ES-I3 (cell line): ENCODE results near the gene SLC12A6.

Experiments
- H3K36me3 ChIP-seq: 2 replicates; pipeline ENCODE4 v1.6.1; 2013; ENCODE audit warnings: mild to moderate bottlenecking, low read length, control low read depth, moderate library complexity; ENCODE audit not compliant: insufficient read depth
- H3K4me1 ChIP-seq: 2 replicates; pipeline ENCODE4 v1.6.1; 2013; ENCODE audit warnings: mild to moderate bottlenecking, control low read depth, low read length; ENCODE audit not compliant: insufficient read depth
- H3K9ac ChIP-seq: 2 replicates; pipeline ENCODE4 v1.6.1; 2013; ENCODE audit warnings: low read depth, mild to moderate bottlenecking, low read length, moderate library complexity
- H3K9me3 ChIP-seq: 2 replicates; pipeline ENCODE4 v1.6.1; 2013; ENCODE audit warnings: mild to moderate bottlenecking, low read length, moderate library complexity; ENCODE audit not compliant: control insufficient read depth, insufficient read depth

The SLC12A6 gene

DNA sequence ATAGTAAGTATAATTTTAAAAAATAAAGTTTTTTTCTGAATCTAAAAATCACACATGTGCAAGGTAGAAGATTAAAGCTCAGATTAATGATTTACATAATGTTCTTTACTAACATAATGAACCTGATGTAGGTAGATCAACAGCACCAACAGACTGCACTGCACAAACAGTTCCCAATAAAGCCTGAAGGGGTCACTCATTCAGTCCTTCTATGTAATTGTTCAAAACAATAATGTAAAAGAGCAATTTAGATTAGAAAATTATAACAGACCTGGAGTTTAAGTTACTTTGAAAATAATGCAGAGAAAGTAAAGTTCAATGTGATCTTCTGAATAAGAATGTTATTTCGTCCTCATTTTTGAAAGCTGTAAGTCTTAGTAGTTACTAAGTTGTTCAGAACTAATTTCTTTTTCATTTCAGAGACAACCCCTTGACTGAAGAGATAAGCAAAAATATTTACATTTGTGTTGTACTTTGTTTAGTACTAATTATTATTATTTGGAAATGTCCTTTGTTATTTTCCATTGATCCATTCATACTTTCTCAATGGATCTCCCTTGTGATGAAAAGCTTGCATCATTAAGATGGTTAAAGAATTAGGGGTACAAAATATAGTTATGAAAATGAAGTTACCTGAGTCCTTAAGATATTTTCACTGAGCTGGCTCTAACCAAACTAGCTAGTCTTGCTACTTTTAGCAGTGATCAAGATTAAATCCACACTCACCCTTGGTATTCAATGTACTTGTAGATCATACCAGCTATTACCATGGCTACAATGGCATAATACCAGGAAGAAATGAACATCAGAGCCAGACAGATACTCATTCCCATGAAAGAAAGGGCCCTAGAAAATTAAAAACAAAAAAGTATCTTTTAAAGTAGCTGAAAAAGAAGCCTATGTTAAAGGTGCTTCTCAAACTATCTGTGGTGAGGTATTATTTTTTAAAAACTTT lies 95.9 kb downstream of the SLC12A6 start:
- 0 out of 2 replicates have a peak, but pooled peaks cover 3% of the 10 kb centered on the region for H3K36me3 ChIP-seq
- H3K9ac ChIP-seq: no peak overlapping the region
- H3K4me1 ChIP-seq: peaks cover 20% of the 10 kb centered on the region
- no peaks in the 10 kb centered on the region for H3K9me3 ChIP-seq

DNA sequence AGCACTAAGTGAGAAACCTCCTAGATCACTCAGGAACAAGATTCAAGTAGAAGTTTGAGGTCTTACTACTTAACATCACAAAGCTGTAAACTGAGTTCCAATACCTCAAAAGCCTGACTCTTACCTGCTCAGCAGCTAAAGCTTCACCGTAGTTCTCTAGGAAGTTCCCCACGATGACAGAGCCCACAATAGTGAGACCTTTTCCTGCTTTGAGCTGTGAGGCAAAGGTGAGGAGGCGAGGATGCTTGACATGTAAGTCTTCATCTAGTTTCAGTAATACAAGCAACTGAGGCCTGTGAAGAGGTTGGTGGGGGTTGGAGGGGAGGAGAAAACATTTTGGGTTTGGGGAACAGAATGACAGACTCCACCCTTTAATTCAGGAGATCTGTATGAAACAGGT lies 97.0 kb downstream of the SLC12A6 start:
- peaks cover 20% of the 10 kb centered on the region for H3K4me1 ChIP-seq
- 0 out of 2 replicates have a peak, but pooled peaks cover 5% of the 10 kb centered on the region for H3K36me3 ChIP-seq
- H3K9ac ChIP-seq: no peak overlapping the region
- no peaks in the 10 kb centered on the region for H3K9me3 ChIP-seq

DNA sequence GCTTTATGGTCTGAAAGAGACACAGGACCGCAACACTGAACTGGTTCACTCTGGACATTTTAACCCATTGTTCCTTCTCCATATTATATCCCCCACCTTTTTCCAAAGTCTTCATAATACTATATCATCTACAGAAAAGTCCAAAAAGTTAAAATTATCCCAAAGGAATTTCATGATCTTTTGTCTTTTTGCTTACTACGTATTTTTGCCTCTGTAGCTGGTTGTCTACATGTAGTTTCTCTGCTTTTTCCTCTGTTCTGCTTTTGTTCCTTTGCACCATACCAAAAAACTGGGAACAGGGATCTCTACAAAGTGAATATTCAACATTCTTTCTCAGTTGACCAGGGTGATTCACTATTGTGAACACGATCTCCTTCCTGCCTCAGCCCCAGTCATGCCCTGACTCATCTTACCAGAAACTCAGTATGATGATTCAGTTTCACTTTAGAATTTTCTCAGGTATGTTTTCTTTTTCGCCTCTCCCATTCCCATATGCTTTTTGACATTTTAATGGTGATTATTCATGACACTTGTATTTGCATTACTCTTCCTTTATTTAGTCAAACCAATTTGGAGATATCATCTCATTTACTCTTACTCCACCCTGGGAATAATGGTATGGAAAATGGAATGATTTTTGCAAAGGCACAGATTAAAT lies 98.3 kb downstream of the SLC12A6 start:
- no peak overlapping the region for H3K9ac ChIP-seq
- H3K4me1 ChIP-seq: peaks cover 20% of the 10 kb centered on the region
- H3K9me3 ChIP-seq: no peaks in the 10 kb centered on the region
- 0 out of 2 replicates have a peak, but pooled peaks cover 5% of the 10 kb centered on the region for H3K36me3 ChIP-seq

DNA sequence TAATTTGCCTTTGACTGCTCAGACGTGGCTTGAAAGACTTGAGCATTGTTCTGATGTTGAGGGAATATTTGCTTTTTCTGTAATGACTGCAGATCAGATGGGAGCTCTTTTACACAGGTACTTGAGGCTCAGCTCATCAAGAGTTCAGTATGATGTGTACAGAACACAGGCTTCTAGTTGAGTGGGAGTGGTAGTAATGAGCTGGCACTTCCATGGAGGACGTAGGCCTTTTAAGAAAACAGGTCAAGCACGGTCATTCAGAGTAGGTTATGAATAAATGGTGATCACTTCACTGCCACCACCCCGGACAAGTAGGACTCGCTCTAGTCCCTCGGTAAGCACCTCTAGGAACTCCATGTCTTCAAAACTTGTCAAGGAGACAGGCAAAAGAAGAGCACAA lies 104.0 kb downstream of the SLC12A6 start:
- H3K36me3 ChIP-seq: peaks cover 13% of the 10 kb centered on the region
- H3K9ac ChIP-seq: no peak overlapping the region
- peaks cover 4% of the 10 kb centered on the region for H3K4me1 ChIP-seq
- H3K9me3 ChIP-seq: no peaks in the 10 kb centered on the region

DNA sequence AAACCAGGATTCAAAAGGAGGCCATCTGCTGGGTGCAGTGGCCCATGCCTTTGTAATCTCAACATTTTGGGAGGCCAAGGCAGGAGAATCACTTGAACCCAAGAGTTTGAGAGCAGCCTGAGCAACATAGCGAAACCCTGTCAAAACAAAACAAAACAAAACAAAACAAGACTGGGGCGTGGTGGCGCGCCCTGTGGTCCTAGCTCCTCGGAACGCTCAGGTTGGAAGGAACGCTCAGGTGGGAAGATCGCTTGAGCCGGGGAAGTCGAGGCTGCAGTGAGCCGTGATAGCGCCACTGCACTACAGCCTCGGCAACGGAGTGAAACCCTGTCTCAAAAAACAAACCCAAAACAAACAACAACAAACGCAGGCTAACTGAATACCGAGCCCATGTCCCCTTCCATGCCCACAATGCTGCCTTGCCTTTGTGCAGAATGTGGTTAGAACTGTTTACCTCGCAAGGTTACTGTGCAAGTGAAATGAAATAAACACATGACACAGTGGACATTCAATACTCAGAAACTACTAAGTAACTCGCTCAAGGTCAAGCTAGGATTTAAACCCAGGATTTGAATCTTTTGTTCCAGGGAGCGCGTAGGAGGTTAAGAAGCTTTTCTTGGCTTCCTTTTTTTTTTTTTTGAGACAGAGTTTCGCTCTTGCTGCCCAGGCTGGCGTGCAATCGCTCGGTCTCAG lies 113.5 kb downstream of the SLC12A6 start:
- Histone ChIP-seq H3K9ac (peak overlapping the region; percentile 65), H3K9me3 (no peaks in the 10 kb centered on the region), H3K36me3 (0 out of 2 replicates have a peak, but pooled peaks cover 5% of the 10 kb centered on the region), H3K4me1 (no peaks in the 10 kb centered on the region)

DNA sequence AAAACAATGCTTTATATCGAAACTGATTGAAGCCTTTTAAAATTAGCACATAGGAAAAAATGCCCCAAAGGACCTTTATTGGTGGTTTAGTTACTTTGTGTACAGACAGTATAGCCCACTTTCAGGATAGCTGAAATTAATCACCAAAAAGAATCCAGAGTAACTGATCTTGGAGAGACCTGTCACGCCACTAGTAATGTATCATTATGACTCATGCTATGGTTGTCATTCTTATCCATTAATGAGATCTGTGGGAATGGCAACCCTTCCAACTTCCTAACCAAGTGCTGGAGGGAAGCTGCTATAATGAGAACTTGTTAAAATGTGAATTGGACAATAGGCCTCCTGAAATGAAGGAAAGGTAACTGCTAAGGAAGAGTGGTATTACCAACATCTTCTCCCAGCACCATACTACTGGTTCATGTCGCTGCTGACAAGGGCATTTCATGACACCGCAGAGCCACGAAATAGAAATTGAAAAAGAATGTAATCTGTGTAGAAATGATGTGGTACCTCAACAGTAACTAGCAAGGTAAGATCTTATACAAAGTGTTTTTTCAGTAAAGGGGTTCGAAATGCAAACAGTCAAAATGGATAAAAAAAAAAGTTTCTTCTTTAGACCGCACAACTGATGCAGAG lies 119.9 kb downstream of the SLC12A6 start:
- no peak overlapping the region for H3K9ac ChIP-seq
- H3K4me1 ChIP-seq: peaks cover 21% of the 10 kb centered on the region
- no peaks in the 10 kb centered on the region for H3K9me3 ChIP-seq
- no peaks in the 10 kb centered on the region for H3K36me3 ChIP-seq

DNA sequence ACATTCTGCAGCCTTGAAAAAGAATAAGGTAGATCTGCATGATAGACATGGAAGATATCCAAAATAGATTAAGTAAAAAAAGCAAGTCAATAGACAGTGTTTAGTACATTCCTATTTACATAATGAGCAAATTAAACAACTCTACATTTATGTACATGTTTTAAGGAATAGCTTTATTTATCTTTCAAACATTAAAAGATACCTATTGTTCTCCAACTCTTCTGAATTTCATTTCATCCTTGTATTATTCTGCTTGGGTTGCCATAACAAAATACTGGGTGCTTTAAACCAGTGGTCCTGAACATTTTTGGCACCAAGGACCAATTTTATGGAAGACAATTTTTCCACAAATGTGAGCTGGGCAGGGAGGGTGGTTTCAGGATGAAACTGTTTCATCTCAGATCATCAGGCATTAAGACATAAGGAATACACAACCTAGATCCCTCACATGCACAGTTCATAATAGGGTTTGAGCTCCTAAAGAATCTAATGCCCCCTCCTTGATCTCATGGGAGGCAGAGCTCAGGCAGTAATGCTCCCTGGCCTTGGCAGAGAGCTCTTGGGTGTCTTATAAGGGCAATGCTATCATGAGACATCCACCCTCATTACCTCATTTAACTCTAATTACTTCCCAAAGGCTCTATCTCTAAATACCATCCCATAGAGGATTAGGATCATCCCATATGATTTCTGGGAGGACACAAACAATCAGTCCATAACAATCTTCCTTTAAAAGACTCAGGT lies 120.9 kb downstream of the SLC12A6 start:
- peaks cover 25% of the 10 kb centered on the region for H3K4me1 ChIP-seq
- no peak overlapping the region for H3K9ac ChIP-seq
- no peaks in the 10 kb centered on the region for H3K36me3 ChIP-seq
- no peaks in the 10 kb centered on the region for H3K9me3 ChIP-seq

DNA sequence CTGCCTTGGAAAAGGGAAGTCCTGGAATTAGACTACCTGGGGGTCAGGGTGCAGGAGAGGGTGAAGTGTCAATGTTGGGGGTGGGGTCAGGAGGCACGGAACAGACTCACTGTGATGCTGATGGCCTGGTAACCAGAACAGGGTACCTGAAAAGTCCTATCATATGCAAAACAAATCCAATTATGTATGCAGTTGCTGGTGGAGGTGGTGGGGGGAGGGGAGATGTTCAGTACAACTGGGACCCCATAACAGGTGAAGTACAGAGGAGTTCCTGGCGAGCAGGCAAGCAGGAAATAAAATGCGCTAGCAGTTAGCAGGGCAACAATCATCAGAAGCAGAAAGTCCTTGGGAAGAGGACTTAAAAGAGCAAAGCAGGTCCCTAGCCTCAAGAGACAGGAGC lies 123.4 kb downstream of the SLC12A6 start:
- H3K4me1 ChIP-seq: peaks cover 25% of the 10 kb centered on the region
- no peaks in the 10 kb centered on the region for H3K9me3 ChIP-seq
- H3K36me3 ChIP-seq: no peaks in the 10 kb centered on the region
- peak overlapping the region; percentile 2; the same call in 1 of the 2 replicates for H3K9ac ChIP-seq

DNA sequence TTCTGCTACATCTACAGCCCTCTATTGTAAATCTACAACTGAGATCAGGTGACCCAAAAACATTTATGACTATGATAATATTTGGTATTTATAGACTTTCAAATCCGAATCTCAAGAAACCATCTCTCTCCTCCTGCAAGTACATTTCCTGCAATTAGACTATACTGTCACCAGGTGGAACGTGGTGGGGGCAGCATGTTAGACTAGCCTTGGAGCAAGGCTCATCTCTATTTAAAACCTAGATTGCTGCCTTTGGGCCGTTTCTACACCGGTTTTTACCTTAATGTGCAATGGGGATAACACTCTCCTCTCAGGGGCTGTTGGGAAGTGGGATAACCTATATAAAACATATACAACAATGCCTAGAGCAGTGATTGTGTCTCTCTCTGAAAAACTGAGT lies 123.9 kb downstream of the SLC12A6 start:
- no peaks in the 10 kb centered on the region for H3K36me3 ChIP-seq
- H3K4me1 ChIP-seq: peaks cover 25% of the 10 kb centered on the region
- no peak overlapping the region for H3K9ac ChIP-seq
- no peaks in the 10 kb centered on the region for H3K9me3 ChIP-seq

DNA sequence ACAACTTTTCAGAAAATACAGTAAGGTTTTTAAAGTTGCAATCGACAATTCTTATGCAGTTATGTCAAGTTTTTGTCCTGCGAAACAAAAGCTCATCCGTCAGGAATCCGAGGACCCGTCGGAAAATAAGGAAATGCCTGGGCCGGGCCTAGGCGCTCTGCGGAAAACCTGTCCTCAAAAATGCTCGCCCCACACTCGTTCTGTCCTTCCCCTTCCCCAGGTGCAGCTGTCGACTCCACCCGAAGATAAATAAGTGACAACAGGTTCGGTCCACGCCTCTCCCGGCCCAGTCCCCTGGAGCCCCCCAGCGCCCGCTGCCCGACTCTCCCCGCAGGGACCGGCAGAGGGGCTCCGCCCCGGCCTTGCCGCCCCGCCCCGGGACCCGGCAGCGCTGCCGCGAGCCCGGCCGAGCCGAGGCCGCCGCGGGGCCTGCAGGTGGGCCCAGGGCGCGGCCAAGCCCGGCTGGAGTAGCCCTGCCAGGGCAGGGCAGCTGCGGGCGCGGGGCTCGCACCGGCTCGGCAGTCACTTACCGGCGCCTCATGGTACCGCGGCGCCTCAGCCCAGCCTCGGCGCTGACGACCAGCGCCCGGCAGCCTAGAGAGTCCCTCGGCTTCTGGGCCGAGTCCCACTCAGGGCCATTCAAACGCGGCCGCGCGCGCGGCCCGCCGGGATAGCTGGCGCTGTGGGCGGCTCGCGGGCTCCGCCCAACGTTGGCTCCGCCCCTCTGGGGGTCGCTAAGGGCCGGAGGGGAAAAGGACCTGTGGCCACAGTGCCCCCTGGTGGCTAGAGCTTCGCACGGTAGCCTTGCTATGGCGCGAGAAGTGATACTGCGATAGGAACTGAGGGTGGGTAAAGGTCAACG lies 127.9 kb downstream of the SLC12A6 start, which contains the start of gene KATNBL1:
Gene KATNBL1, minus strand, starts transcription at position 676 of the 862 bp plus-strand sequence. CDS start 46,420 bp downstream, outside the sequence.
- no peaks in the 10 kb centered on the region for H3K36me3 ChIP-seq
- no peaks in the 10 kb centered on the region for H3K9me3 ChIP-seq
- peak within 1 kb of the TSS; percentile 78 for H3K9ac ChIP-seq
- peaks cover 22% of the 10 kb centered on the region for H3K4me1 ChIP-seq

DNA sequence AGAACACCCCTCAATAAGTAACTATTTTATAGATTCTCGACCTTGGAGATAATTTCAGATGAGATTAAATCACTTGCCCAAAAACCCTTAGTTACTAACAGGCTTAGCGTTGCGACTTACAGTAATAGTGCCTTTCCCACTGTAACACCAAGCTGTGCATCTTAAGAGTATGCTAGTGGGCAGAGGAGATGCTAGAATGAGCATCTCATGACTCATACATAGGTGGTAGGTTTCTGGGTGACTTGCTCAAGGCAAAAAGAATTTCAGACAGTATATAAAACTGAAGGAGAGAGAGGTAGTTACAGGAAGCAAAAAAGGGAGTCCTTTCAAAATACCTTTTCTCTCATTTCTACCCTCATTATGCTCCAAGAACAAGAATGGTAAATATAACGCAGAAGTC lies 131.6 kb downstream of the SLC12A6 start:
- Histone ChIP-seq H3K4me1 (no peaks in the 10 kb centered on the region; the same call in 1 of the 2 replicates), H3K36me3 (no peaks in the 10 kb centered on the region), H3K9me3 (no peaks in the 10 kb centered on the region), H3K9ac (no peak overlapping the region)

DNA sequence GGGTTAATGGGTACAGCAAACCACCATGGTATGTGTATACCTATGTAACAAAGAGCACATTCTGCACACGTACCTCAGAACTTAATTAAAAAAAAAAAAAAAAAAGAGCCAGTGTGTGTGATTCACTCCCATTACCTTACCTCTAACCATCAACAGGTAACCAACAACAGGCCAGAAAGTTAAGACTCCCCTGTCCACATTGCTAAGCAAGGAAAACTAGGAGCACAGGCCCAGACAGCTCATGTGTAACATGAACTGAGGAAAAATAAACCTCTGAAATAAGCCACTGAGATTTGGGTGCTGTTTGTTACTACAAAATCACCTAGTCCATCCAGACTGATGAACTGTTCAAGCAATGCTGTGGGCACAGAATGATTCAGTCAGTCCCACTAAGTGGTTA lies 133.6 kb downstream of the SLC12A6 start:
- Histone ChIP-seq H3K9ac (no peak overlapping the region), H3K4me1 (no peaks in the 10 kb centered on the region; the same call in 1 of the 2 replicates), H3K9me3 (no peaks in the 10 kb centered on the region), H3K36me3 (no peaks in the 10 kb centered on the region)

DNA sequence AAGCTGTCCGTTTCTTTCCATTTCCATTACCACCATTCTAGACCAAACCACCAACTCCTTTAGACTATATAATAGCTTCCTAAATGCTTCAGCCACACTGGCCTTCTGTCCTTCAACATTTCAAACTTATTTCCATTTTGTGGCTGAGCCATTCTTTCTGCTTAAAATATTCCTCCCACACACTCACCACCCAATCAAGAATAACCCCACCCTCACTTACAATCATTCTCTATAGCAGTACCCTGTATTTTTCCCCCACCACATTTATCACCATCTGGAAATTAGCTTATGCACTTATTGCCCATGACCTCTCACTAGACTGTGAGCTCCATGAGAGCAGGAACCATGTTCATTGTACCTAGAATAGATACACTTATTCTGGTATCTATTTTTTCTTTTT lies 134.3 kb downstream of the SLC12A6 start:
- Histone ChIP-seq H3K9ac (no peak overlapping the region), H3K4me1 (no peaks in the 10 kb centered on the region; the same call in 1 of the 2 replicates), H3K9me3 (no peaks in the 10 kb centered on the region), H3K36me3 (no peaks in the 10 kb centered on the region)
